H1 (cell line): Measurements from ENCODE around the gene IL1RAP. TPM values are rescaled to one million over a fixed set of nuclear protein-coding genes. Genes with fewer than 3 reads are reported as not detected.

ENCODE experiments used
- CTCF ChIA-PET: fragments of 300-600 bp; sonication (Branson Sonifier 250); formaldehyde crosslinking; loops from one replicate; lab custom pipeline; 2021; ENCODE audit not compliant: partially characterized antibody; lab: Charles Lee
- POLR2A ChIA-PET: fragments of 300-600 bp; sonication (Branson Sonifier 250); formaldehyde crosslinking; loops from one replicate; lab custom pipeline; 2021; ENCODE audit warnings: inconsistent platforms; ENCODE audit not compliant: partially characterized antibody; lab: Charles Lee
- DNase-seq, 2 experiments: peaks; one replicate each; pipeline versions ENCODE4 v3.0.0 to v3.0.0-alpha.2; 2010 to 2022; ENCODE audit warnings: low spot score in 2 of 2, low read depth in 1 of 2, mixed read lengths in 1 of 2
- FAIRE-seq: peaks from 2 replicates; lab custom pipeline; 2011; peaks lifted over from hg19 to GRCh38; lab: Jason Lieb, UNC
- H2AFZ ChIP-seq: 2 replicates; pipeline ENCODE4 v1.8.1; 2012; ENCODE audit warnings: low read length, inconsistent platforms
- H2AK5ac ChIP-seq: 2 replicates; pipeline ENCODE4 v1.6.1; 2013; ENCODE audit warnings: low read depth, low read length
- H2BK120ac ChIP-seq: replicated peaks from 2 replicates; pipeline ENCODE3; 2013; ENCODE audit warnings: low read depth, low read length, inconsistent platforms
- H2BK12ac ChIP-seq: 2 replicates; pipeline ENCODE4 v1.6.1; 2013; ENCODE audit warnings: low read depth, low read length
- H2BK15ac ChIP-seq: 2 replicates; pipeline ENCODE4 v1.6.1; 2013; ENCODE audit warnings: low read length
- H2BK20ac ChIP-seq: 2 replicates; pipeline ENCODE4 v1.6.1; 2013; ENCODE audit warnings: low read length
- H2BK5ac ChIP-seq: 2 replicates; pipeline ENCODE4 v1.6.1; 2013; ENCODE audit warnings: low read depth, low read length
- H3K14ac ChIP-seq: 2 replicates; pipeline ENCODE4 v1.6.1; 2013; ENCODE audit warnings: inconsistent platforms; ENCODE audit not compliant: insufficient read length
- H3K18ac ChIP-seq: 2 replicates; pipeline ENCODE4 v1.6.1; 2013; ENCODE audit warnings: low read length; ENCODE audit errors: extremely low read depth
- H3K23ac ChIP-seq: 2 replicates; pipeline ENCODE4 v1.6.1; 2013; ENCODE audit warnings: inconsistent platforms; ENCODE audit not compliant: insufficient read length
- H3K23me2 ChIP-seq: 2 replicates; pipeline ENCODE4 v1.6.1; 2013; ENCODE audit warnings: low read depth, low read length
- H3K27ac ChIP-seq: 2 replicates; pipeline ENCODE4 v1.6.1; 2011; ENCODE audit warnings: low read depth, low read length, inconsistent platforms
- H3K27me3 ChIP-seq, 4 experiments: replicated peaks in 1 of 4; 1 replicate in 1 of 4; 2 replicates in 3 of 4; pipeline versions ENCODE4 v1.6.1 to v1.8.1; 2011 to 2013; ENCODE audit warnings: low read length in 3 of 4, mild to moderate bottlenecking in 3 of 4, inconsistent platforms in 2 of 4, mixed read lengths in 2 of 4, moderate library complexity in 1 of 4; ENCODE audit not compliant: control insufficient read depth in 3 of 4, insufficient read depth in 3 of 4; ENCODE audit errors: extremely low read depth in 1 of 4
- H3K36me3 ChIP-seq, 4 experiments: 2 replicates each; pipeline versions ENCODE4 v1.6.1 to v1.8.1; 2011 to 2013; ENCODE audit warnings: mild to moderate bottlenecking in 4 of 4, low read length in 3 of 4, moderate library complexity in 2 of 4, control low read depth in 1 of 4, inconsistent platforms in 1 of 4; ENCODE audit not compliant: insufficient read depth in 4 of 4, control insufficient read depth in 2 of 4
- H3K4ac ChIP-seq: replicated peaks from 2 replicates; pipeline ENCODE3; 2013; ENCODE audit warnings: low read length, low read depth, mixed read lengths, inconsistent platforms; ENCODE audit not compliant: insufficient read length
- H3K4me1 ChIP-seq, 4 experiments: replicated peaks in 1 of 4; 1 replicate in 1 of 4; 2 replicates in 3 of 4; pipeline versions ENCODE4 v1.6.1 to v1.8.1; 2011 to 2013; ENCODE audit warnings: low read length in 3 of 4, inconsistent platforms in 2 of 4, mixed read lengths in 1 of 4; ENCODE audit not compliant: insufficient read depth in 4 of 4, control insufficient read depth in 3 of 4
- H3K4me2 ChIP-seq, 2 experiments: 2 replicates each; pipeline versions ENCODE4 v1.6.1 to v1.8.1; 2011 to 2013; ENCODE audit warnings: low read depth in 2 of 2, low read length in 2 of 2, control low read depth in 1 of 2, inconsistent platforms in 1 of 2, mild to moderate bottlenecking in 1 of 2; ENCODE audit not compliant: insufficient read depth in 1 of 2
- H3K4me3 ChIP-seq, 4 experiments: fragments of 200-600, 300-600 bp in 1 of 4; sonication (generic), shearing (Covaris generic), sonication (Bioruptor Twin) in 1 of 4; 2 replicates each; pipeline versions ENCODE4 v1.5.1 to v1.8.1; 2011 to 2016; ENCODE audit warnings: low read length in 4 of 4, low read depth in 3 of 4, control low read depth in 2 of 4, inconsistent platforms in 2 of 4, mild to moderate bottlenecking in 2 of 4, mixed read lengths in 1 of 4, moderate library complexity in 1 of 4; ENCODE audit not compliant: insufficient read depth in 2 of 4; ENCODE audit errors: extremely low read depth in 1 of 4
- H3K56ac ChIP-seq: replicated peaks from 2 replicates; pipeline ENCODE3; 2013; ENCODE audit warnings: low read depth, mild to moderate bottlenecking, mixed read lengths, low read length, inconsistent platforms; ENCODE audit not compliant: insufficient read length
- H3K79me1 ChIP-seq: 2 replicates; pipeline ENCODE4 v1.6.1; 2013; ENCODE audit warnings: low read depth, low read length, control low read depth
- H3K79me2 ChIP-seq, 2 experiments: 2 replicates each; pipeline versions ENCODE4 v1.6.1 to v1.8.1; 2012 to 2013; ENCODE audit warnings: low read length in 2 of 2, mild to moderate bottlenecking in 2 of 2, inconsistent platforms in 1 of 2; ENCODE audit not compliant: insufficient read depth in 2 of 2, control insufficient read depth in 1 of 2
- H3K9ac ChIP-seq, 4 experiments: replicated peaks in 1 of 4; 1 replicate in 1 of 4; 2 replicates in 3 of 4; pipeline versions ENCODE4 v1.6.1 to v1.8.1; 2011 to 2013; ENCODE audit warnings: low read depth in 3 of 4, low read length in 3 of 4, control low read depth in 2 of 4, mild to moderate bottlenecking in 2 of 4, moderate library complexity in 2 of 4, inconsistent platforms in 1 of 4; ENCODE audit errors: extremely low read depth in 1 of 4
- H3K9me3 ChIP-seq, 2 experiments: 2 replicates each; pipeline versions ENCODE4 v1.6.1 to v1.8.1; 2012 to 2013; ENCODE audit warnings: mild to moderate bottlenecking in 2 of 2, moderate library complexity in 2 of 2, control low read depth in 1 of 2, inconsistent platforms in 1 of 2, low read depth in 1 of 2, low read length in 1 of 2, mixed read lengths in 1 of 2; ENCODE audit not compliant: insufficient read depth in 2 of 2
- H4K20me1 ChIP-seq, 2 experiments: replicated peaks in 1 of 2; 2 replicates each; pipeline versions ENCODE3 to v1.8.1; 2011 to 2013; ENCODE audit warnings: inconsistent platforms in 2 of 2, low read length in 2 of 2, mild to moderate bottlenecking in 1 of 2; ENCODE audit not compliant: insufficient read depth in 2 of 2, control insufficient read depth in 1 of 2
- H4K5ac ChIP-seq: 2 replicates; pipeline ENCODE4 v1.6.1; 2013; ENCODE audit warnings: low read length, low read depth, mixed read lengths, inconsistent platforms; ENCODE audit not compliant: insufficient read length
- H4K8ac ChIP-seq: 2 replicates; pipeline ENCODE4 v1.8.0; 2013; ENCODE audit warnings: mild to moderate bottlenecking, moderate library complexity, low read length, inconsistent platforms; ENCODE audit not compliant: insufficient read depth; ENCODE audit errors: extremely low read depth
- H4K91ac ChIP-seq: replicated peaks from 2 replicates; pipeline ENCODE3; 2013; ENCODE audit warnings: low read length, mixed read lengths, inconsistent platforms; ENCODE audit not compliant: insufficient read length
- CTBP2 ChIP-seq: IDR thresholded peaks from 2 replicates; pipeline ENCODE4 v1.7.0; 2011; ENCODE audit warnings: borderline replicate concordance, mild to moderate bottlenecking, moderate library complexity, mixed read lengths, low read length; ENCODE audit not compliant: insufficient read depth, insufficient read length
- GABPA ChIP-seq: IDR thresholded peaks from 2 replicates; pipeline ENCODE4 v1.6.1; 2011; ENCODE audit warnings: mild to moderate bottlenecking, low read length, moderate library complexity, borderline replicate concordance; ENCODE audit not compliant: insufficient read depth
- KDM5A ChIP-seq: fragments of 200-600 bp; IDR thresholded peaks from 2 replicates; pipeline ENCODE4 v1.7.1; 2012; ENCODE audit warnings: mild to moderate bottlenecking, low read length, inconsistent platforms, mixed read lengths
- PHF8 ChIP-seq: fragments of 200-600 bp; sonication (generic); conservative IDR thresholded peaks from 2 replicates; pipeline ENCODE4 v1.7.1; 2012; ENCODE audit warnings: low read depth, mild to moderate bottlenecking, inconsistent platforms, low read length, moderate library complexity
- POLR2A ChIP-seq, 2 experiments: IDR thresholded peaks; 1 replicate in 1 of 2; 2 replicates in 1 of 2; pipeline ENCODE4 v1.6.1; 2011; ENCODE audit warnings: low read depth in 2 of 2, low read length in 2 of 2, mild to moderate bottlenecking in 2 of 2; ENCODE audit errors: control extremely low read depth in 1 of 2
- RAD21 ChIP-seq, 2 experiments: IDR thresholded peaks in 1 of 2; conservative IDR thresholded peaks in 1 of 2; 2 replicates each; pipeline ENCODE4 v1.6.1; 2011; ENCODE audit warnings: low read depth in 2 of 2, low read length in 2 of 2, improper control_type of control experiment in 1 of 2, inconsistent platforms in 1 of 2, mild to moderate bottlenecking in 1 of 2, moderate library complexity in 1 of 2
- TAF7 ChIP-seq: optimal IDR thresholded peaks from 2 replicates; pipeline ENCODE3; 2011; ENCODE audit warnings: low read depth, mild to moderate bottlenecking, inconsistent platforms, low read length, moderate library complexity, borderline replicate concordance
- WGBS, 2 experiments: shearing (Covaris generic) in 1 of 2; methylation state at CpG; one replicate each; pipeline versions ENCODE4 v1.1.6 to v1.1.7; 2013 to 2015; ENCODE audit warnings: low lambda C conversion rate in 2 of 2, mixed read lengths in 2 of 2, inconsistent platforms in 1 of 2, low coverage in 1 of 2, missing lambda C conversion rate in 1 of 2; ENCODE audit not compliant: insufficient replicate concordance in 2 of 2, insufficient coverage in 1 of 2, insufficient read length in 1 of 2; ENCODE audit errors: extremely low coverage in 1 of 2, missing lambda C conversion rate in 1 of 2; 5-methylcytosine and 5-hydroxymethylcytosine counted together
- polyA plus RNA-seq, 7 experiments: library from polyadenylated mRNA; depleted of rRNA in 3 of 7; stranded (reverse) in 5 of 7; unstranded in 2 of 7; fragments of >200 nt in 5 of 7; fragments of 200-250 nt in 2 of 7; gene quantifications; 1 replicate in 5 of 7; 2 replicates in 1 of 7; 4 replicates in 1 of 7; pipeline versions ENCODE4 v1.2.1 to v1.2.3, GENCODE V29; 2011 to 2013; ENCODE audit warnings: missing spikeins in 2 of 7, mixed read lengths in 2 of 7
- total RNA-seq: library from RNA; stranded (reverse); fragmentation: NEBNext Ultra II Directional; extraction: Animal tissue kit (Norgen Biotek cat#: 25700); gene quantifications from 2 replicates; pipeline ENCODE4 v1.2.1, GENCODE V29; 2021
- TF ChIP-seq, protein P1 (sequence below): IDR thresholded peaks from 2 replicates; pipeline ENCODE4 v1.6.1; 2012; ENCODE audit warnings: inconsistent platforms
- TF ChIP-seq, protein P2 (sequence below), 3 experiments: IDR thresholded peaks; 1 replicate in 2 of 3; 2 replicates in 1 of 3; pipeline versions ENCODE4 v1.5.1 to v1.6.1; 2011; ENCODE audit warnings: low read length in 3 of 3, mild to moderate bottlenecking in 3 of 3, inconsistent platforms in 2 of 3, low read depth in 1 of 3, moderate library complexity in 1 of 3; ENCODE audit not compliant: insufficient read depth in 1 of 3; ENCODE audit errors: control extremely low read depth in 1 of 3

The IL1RAP gene
- total and polyA plus RNA-seq, 2 of the 8 experiments (the other 6 are each of a cell fraction or from before 2014, with no cell fraction given) = 2.4 to 3.9 TPM

DNA sequence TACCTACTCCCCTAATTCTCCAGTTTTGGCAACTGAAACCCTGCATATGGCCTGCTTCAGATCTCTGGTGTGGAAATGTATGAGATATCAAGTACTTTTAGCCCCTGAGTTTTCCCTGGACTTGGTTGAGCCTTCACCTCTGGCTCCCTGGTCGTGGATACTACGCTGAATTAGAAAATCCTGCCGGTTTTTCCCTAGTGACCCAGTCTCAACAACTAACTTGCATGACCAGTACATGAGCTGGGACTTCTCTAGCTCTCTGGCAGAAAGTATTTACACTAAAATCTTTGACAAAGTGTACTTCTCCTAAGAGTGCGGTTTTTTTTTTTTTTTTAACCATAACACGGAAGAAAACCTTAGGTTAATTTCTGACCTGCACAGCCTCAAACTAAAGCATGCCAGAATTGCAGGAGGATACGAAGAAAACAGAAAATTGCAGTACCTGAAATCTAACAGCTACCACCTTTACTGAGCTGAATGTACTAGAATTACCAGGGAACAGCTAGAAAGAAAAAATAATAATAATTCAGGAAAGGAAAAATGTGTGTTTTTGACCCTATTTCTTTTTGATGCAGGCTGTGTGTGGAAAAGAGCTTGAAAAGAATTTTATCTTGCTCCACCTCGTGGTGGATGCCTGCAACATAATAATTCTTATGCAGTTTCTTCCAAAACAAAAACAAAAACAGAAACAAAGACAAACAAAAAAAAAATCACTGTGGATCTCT is 183.1 kb downstream of the IL1RAP start:
- no peak overlapping the region for H3K4ac ChIP-seq
- H3K79me2 ChIP-seq = no peaks in the 10 kb centered on the region
- ChIA-PET CTCF (interaction anchor here (0.6 to 6.7 kb wide), 30 partner anchors 9 to 1292 kb away, joined by 3 to 43 read pairs (median 4); partner anchors contain the start of gene IL1RAP), POLR2A (no interaction called here)
- no peak overlapping the region for H4K91ac ChIP-seq
- no peaks in the 10 kb centered on the region for H4K20me1 ChIP-seq
- H3K27me3 ChIP-seq = no peaks in the 10 kb centered on the region
- H4K5ac ChIP-seq = no peak overlapping the region
- H3K4me3 ChIP-seq = no peak overlapping the region
- no peak overlapping the region for H2AK5ac ChIP-seq
- H2BK5ac ChIP-seq = no peak overlapping the region
- H2BK15ac ChIP-seq = no peak overlapping the region
- no peak overlapping the region for H3K9ac ChIP-seq
- FAIRE-seq (no peak), DNase-seq (no peak)
- H2BK120ac ChIP-seq = no peak overlapping the region
- H2BK12ac ChIP-seq = no peak overlapping the region
- no peak overlapping the region for H3K4me2 ChIP-seq
- H2BK20ac ChIP-seq = no peak overlapping the region
- no peak overlapping the region for H3K23ac ChIP-seq
- H3K4me1 ChIP-seq = no peaks in the 10 kb centered on the region
- WGBS, 2 experiments = 59% methylated on average over 7 of the region's 7 CpGs; no CpG with 5 or more reads in 1 of the 2 experiments
- no peaks in the 10 kb centered on the region for H3K36me3 ChIP-seq
- no peak overlapping the region for H3K56ac ChIP-seq
- no peak overlapping the region for H4K8ac ChIP-seq
- 0 out of 2 replicates have a peak overlapping the region, but pooled peaks have one; percentile 39 for H3K18ac ChIP-seq
- H3K27ac ChIP-seq = no peak overlapping the region
- H3K79me1 ChIP-seq = no peaks in the 10 kb centered on the region
- H3K9me3 ChIP-seq = no peaks in the 10 kb centered on the region
- H3K14ac ChIP-seq = no peak overlapping the region
- peak overlapping the region; percentile 84 for H2AFZ ChIP-seq
- H3K23me2 ChIP-seq = no peaks in the 10 kb centered on the region
- TF ChIP-seq PHF8 (no peak), GABPA (no peak), TAF7 (no peak), POLR2A (IDR thresholded peaks at IDR 0.05; ENCODE audit: control extremely low read depth in 1 of 2, low read depth in 2 of 2, low read length in 2 of 2) (no peak), CTBP2 (no peak), KDM5A (no peak), RAD21 (IDR thresholded peaks at IDR 0.05 in 1 of 2, conservative IDR thresholded peaks at IDR 0.05 in 1 of 2; ENCODE audit: low read depth in 2 of 2, low read length in 2 of 2) (peak; percentile 39 to 45; a peak in 3 of 4 replicates)
- TF ChIP-seq, protein P1, sequence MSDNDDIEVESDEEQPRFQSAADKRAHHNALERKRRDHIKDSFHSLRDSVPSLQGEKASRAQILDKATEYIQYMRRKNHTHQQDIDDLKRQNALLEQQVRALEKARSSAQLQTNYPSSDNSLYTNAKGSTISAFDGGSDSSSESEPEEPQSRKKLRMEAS = no peak
- TF ChIP-seq, protein P2, sequence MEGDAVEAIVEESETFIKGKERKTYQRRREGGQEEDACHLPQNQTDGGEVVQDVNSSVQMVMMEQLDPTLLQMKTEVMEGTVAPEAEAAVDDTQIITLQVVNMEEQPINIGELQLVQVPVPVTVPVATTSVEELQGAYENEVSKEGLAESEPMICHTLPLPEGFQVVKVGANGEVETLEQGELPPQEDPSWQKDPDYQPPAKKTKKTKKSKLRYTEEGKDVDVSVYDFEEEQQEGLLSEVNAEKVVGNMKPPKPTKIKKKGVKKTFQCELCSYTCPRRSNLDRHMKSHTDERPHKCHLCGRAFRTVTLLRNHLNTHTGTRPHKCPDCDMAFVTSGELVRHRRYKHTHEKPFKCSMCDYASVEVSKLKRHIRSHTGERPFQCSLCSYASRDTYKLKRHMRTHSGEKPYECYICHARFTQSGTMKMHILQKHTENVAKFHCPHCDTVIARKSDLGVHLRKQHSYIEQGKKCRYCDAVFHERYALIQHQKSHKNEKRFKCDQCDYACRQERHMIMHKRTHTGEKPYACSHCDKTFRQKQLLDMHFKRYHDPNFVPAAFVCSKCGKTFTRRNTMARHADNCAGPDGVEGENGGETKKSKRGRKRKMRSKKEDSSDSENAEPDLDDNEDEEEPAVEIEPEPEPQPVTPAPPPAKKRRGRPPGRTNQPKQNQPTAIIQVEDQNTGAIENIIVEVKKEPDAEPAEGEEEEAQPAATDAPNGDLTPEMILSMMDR (IDR thresholded peaks at IDR 0.05; ENCODE audit: control extremely low read depth in 1 of 3, insufficient read depth in 1 of 3, low read depth in 1 of 3, low read length in 3 of 3) = peak in 2 of 3 experiments; percentile 24 to 31; a peak in 2 of 4 replicates
